BJ (cell line): Measurements from ENCODE around the gene CPNE4. TPM values are rescaled to one million over a fixed set of nuclear protein-coding genes. Genes with fewer than 3 reads are reported as not detected.

Source experiments
- CTCF ChIA-PET: fragments of 350-600 bp; formaldehyde crosslinking; extraction: SDS; loops from one replicate; lab custom pipeline; 2021; ENCODE audit warnings: antibody characterized with exemption, inconsistent platforms; lab: Yijun Ruan, JAX
- POLR2A ChIA-PET: fragments of 300-600 bp; sonication (Branson Sonifier 250); formaldehyde crosslinking; extraction: SDS; loops from one replicate; lab custom pipeline; 2021; ENCODE audit warnings: antibody characterized with exemption; lab: Charles Lee
- DNase-seq: peaks from one replicate; pipeline ENCODE4 v3.0.0-alpha.2; 2011; ENCODE audit warnings: low read depth
- H3K27me3 ChIP-seq: 2 replicates; pipeline ENCODE4 v1.6.0; 2011; ENCODE audit warnings: low read length; ENCODE audit not compliant: control insufficient read depth, insufficient read depth
- H3K36me3 ChIP-seq: 2 replicates; pipeline ENCODE4 v1.5.1; 2011; ENCODE audit warnings: low read length; ENCODE audit not compliant: control insufficient read depth, insufficient read depth
- H3K4me3 ChIP-seq: 2 replicates; pipeline ENCODE4 v1.5.1; 2011; ENCODE audit warnings: low read depth, mild to moderate bottlenecking, control low read depth, low read length
- polyA plus RNA-seq: library from polyadenylated mRNA; depleted of rRNA; stranded (reverse); fragments of >200 nt; gene quantifications from 2 replicates; pipeline ENCODE4 v1.2.3, GENCODE V29; 2011
- TF ChIP-seq, protein P1 (sequence below): IDR thresholded peaks from 2 replicates; pipeline ENCODE4 v1.5.1; 2011; ENCODE audit warnings: low read depth, mild to moderate bottlenecking, control low read depth, inconsistent platforms, low read length, moderate library complexity; ENCODE audit not compliant: insufficient read depth

CPNE4 gene
- polyA plus RNA-seq, 1 experiment = not detected

DNA sequence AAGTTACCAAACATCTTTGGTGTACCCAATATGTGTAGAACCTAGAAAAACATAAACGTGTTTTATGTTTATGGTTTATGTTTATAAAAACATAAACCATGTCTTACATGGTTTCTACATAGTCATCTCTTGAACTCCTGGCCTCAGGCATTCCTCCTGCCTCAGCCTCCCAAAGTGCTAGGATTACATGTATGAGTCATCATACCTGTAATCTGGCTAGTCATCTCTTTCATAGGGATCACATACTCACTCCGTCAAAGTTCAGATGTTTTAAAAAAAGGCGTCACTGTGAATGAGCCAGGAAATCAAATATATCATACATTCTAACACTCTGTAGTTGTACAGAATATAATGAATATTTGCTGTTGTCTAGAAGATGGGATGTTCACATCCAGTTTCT, 178.6 kb downstream of the CPNE4 start:
- TF ChIP-seq, protein P1, sequence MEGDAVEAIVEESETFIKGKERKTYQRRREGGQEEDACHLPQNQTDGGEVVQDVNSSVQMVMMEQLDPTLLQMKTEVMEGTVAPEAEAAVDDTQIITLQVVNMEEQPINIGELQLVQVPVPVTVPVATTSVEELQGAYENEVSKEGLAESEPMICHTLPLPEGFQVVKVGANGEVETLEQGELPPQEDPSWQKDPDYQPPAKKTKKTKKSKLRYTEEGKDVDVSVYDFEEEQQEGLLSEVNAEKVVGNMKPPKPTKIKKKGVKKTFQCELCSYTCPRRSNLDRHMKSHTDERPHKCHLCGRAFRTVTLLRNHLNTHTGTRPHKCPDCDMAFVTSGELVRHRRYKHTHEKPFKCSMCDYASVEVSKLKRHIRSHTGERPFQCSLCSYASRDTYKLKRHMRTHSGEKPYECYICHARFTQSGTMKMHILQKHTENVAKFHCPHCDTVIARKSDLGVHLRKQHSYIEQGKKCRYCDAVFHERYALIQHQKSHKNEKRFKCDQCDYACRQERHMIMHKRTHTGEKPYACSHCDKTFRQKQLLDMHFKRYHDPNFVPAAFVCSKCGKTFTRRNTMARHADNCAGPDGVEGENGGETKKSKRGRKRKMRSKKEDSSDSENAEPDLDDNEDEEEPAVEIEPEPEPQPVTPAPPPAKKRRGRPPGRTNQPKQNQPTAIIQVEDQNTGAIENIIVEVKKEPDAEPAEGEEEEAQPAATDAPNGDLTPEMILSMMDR = no peak
- Histone ChIP-seq H3K4me3 (no peak overlapping the region), H3K27me3 (peaks cover 1% of the 10 kb centered on the region; the same call in 1 of the 2 replicates), H3K36me3 (no peaks in the 10 kb centered on the region)
- no peak for DNase-seq
- ChIA-PET CTCF (no interaction called here), POLR2A (no interaction called here)

GRCh38 chr3:131850223-131850622, 184.6 kb downstream of the CPNE4 start:
- DNase-seq = no peak
- POLR2A ChIA-PET = no interaction called here
- no peak overlapping the region for H3K4me3 ChIP-seq
- CTCF ChIA-PET = no interaction called here
- peaks cover 1% of the 10 kb centered on the region; the same call in 1 of the 2 replicates for H3K27me3 ChIP-seq
- TF ChIP-seq, protein P1 = no peak
- no peaks in the 10 kb centered on the region for H3K36me3 ChIP-seq

DNA sequence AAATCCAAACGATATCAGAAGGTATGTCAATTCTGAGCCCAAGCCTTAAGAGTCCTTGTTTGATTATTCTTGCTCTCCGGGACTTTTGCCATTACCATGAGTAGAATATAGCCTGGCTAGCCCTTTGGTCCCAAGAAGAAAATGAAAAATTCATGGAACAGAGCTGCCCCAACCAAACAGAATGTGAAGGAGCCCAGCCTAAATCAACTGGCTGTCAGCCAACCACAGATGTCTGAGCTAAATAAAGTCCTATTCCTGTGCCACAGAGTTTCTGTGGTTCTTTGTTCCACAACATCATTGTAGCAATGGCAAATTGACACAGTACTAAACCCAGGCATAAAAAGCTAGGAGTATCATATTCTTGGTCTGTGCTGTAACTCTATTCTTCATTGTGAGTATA, 185.2 kb downstream of the CPNE4 start:
- DNase-seq = no peak
- CTCF ChIA-PET = no interaction called here

DNA sequence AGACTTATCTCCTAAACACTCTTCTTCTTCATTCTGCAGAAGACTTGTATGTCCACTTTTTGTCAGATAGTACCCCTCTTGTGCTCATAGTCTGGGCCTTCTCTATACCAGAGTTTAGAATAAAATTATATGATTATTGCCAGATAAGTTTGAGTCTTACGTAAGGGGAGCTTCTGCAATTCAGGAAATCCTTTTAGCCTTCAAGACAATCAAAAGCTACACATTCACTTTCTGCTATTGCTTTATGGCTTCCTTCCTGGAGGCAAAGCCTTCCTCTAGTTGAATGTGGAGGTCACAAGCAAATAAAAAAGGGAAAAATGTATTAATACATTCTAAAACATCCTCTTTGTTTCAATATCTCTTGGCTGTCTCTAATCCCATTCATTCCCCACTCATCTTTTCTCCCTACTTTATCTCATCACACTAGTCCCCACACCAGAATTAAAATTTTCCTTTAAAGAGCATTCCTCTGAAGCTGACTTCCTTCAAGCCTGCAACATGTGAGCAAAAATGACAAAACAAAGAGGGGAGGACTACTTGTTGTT, 186.8 kb downstream of the CPNE4 start:
- CTCF ChIA-PET = interaction anchor here (0.7 kb wide), 1 partner anchor 99 kb away, joined by 3 read pairs; no protein-coding TSS in a partner anchor

More for the DNA sequence above, 185.2 kb downstream of the CPNE4 start:
- H3K27me3 ChIP-seq = no peaks in the 10 kb centered on the region
- no peaks in the 10 kb centered on the region for H3K36me3 ChIP-seq
- TF ChIP-seq, protein P1 = no peak
- H3K4me3 ChIP-seq = no peak overlapping the region
- POLR2A ChIA-PET = no interaction called here

GRCh38 chr3:131846296-131846924, 188.4 kb downstream of the CPNE4 start:
- Histone ChIP-seq H3K4me3 (no peak overlapping the region), H3K36me3 (no peaks in the 10 kb centered on the region), H3K27me3 (no peaks in the 10 kb centered on the region)
- ChIA-PET POLR2A (no interaction called here), CTCF (interaction anchor here (0.6 kb wide), 1 partner anchor 179 kb away, joined by 3 read pairs; no protein-coding TSS in a partner anchor)
- DNase-seq = no peak
- TF ChIP-seq, protein P1 = no peak

More for the DNA sequence above, 186.8 kb downstream of the CPNE4 start:
- TF ChIP-seq, protein P1 = no peak
- Histone ChIP-seq H3K4me3 (no peak overlapping the region), H3K27me3 (no peaks in the 10 kb centered on the region), H3K36me3 (no peaks in the 10 kb centered on the region)
- POLR2A ChIA-PET = no interaction called here
- no peak for DNase-seq
